C4-2B (cell line): ENCODE results near the gene HOXC6.

Experiments
- ZFX ChIP-seq: fragments of 450-650 bp; IDR thresholded peaks from 2 replicates; pipeline ENCODE4 v1.6.1; 2017
- TF ChIP-seq, protein P1 (sequence below): fragments of 450-650 bp; conservative IDR thresholded peaks from 2 replicates; pipeline ENCODE4 v1.5.1; 2017; ENCODE audit warnings: mild to moderate bottlenecking

DNA sequence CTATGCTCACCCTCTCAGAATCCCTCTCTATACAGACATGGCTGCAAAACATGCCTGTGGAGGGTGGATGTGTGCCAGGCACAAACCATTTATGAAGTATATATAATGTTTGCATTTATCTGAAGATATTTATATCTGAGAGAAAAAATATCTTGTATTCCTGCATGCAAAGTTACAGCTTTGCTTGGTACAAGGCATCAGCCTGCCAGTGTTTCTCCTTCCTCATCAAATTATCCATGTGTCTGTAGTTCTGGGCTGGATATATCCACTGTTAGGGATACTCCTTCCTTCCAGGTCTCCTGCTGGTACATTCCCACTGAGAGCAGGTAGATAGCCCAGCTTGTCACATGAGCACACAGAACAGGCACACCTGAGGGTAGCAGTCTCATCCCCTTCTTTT, 37.4 kb downstream of the HOXC6 start:
- TF ChIP-seq, protein P1, sequence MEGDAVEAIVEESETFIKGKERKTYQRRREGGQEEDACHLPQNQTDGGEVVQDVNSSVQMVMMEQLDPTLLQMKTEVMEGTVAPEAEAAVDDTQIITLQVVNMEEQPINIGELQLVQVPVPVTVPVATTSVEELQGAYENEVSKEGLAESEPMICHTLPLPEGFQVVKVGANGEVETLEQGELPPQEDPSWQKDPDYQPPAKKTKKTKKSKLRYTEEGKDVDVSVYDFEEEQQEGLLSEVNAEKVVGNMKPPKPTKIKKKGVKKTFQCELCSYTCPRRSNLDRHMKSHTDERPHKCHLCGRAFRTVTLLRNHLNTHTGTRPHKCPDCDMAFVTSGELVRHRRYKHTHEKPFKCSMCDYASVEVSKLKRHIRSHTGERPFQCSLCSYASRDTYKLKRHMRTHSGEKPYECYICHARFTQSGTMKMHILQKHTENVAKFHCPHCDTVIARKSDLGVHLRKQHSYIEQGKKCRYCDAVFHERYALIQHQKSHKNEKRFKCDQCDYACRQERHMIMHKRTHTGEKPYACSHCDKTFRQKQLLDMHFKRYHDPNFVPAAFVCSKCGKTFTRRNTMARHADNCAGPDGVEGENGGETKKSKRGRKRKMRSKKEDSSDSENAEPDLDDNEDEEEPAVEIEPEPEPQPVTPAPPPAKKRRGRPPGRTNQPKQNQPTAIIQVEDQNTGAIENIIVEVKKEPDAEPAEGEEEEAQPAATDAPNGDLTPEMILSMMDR: no peak
- no peak for TF ChIP-seq ZFX
